GM12891 (cell line): ENCODE measurements around the gene ZNF77.
"Not testable (repeated sequence)": the region's sequence is repeated elsewhere in the genome, so short reads cannot be mapped to it uniquely, and the experiment has no call there.

ENCODE experiments used
- DNase-seq: peaks from one replicate; pipeline ENCODE4 v3.0.0; 2011; ENCODE audit warnings: low spot score; ENCODE audit not compliant: insufficient read length
- FAIRE-seq: peaks from 2 replicates; lab custom pipeline; 2011; peaks lifted over from hg19 to GRCh38; lab: Jason Lieb, UNC
- PAX5 ChIP-seq: IDR thresholded peaks from 2 replicates; pipeline ENCODE4 v1.6.1; 2011; ENCODE audit warnings: low read length, moderate library complexity, mild to moderate bottlenecking; ENCODE audit not compliant: insufficient read depth, severe bottlenecking
- POLR2A ChIP-seq: IDR thresholded peaks from 2 replicates; pipeline ENCODE4 v1.6.1; 2011; ENCODE audit warnings: low read depth, low read length, control low read depth
- POLR2AphosphoS5 ChIP-seq: IDR thresholded peaks from 2 replicates; pipeline ENCODE4 v1.6.1; 2011; ENCODE audit warnings: low read depth, low read length, control low read depth
- POU2F2 ChIP-seq: IDR thresholded peaks from 2 replicates; pipeline ENCODE4 v1.6.1; 2011; ENCODE audit warnings: low read depth, mild to moderate bottlenecking, control low read depth, low read length, moderate library complexity
- SPI1 ChIP-seq: IDR thresholded peaks from 2 replicates; pipeline ENCODE4 v1.6.1; 2011; ENCODE audit warnings: low read depth, low read length, control low read depth
- TAF1 ChIP-seq: IDR thresholded peaks from 2 replicates; pipeline ENCODE4 v1.6.1; 2011; ENCODE audit warnings: low read depth, low read length, control low read depth

ZNF77 gene

GRCh38 chr19:2974342-2975041, 29.7 kb upstream of the ZNF77 start:
- no peak for DNase-seq
- no peak for FAIRE-seq
- TF ChIP-seq POLR2AphosphoS5, result no peak
- TF ChIP-seq POU2F2, result no peak
- TF ChIP-seq TAF1, result no peak
- no peak for TF ChIP-seq SPI1
- TF ChIP-seq PAX5, result no peak
- TF ChIP-seq POLR2A, result no peak

DNA sequence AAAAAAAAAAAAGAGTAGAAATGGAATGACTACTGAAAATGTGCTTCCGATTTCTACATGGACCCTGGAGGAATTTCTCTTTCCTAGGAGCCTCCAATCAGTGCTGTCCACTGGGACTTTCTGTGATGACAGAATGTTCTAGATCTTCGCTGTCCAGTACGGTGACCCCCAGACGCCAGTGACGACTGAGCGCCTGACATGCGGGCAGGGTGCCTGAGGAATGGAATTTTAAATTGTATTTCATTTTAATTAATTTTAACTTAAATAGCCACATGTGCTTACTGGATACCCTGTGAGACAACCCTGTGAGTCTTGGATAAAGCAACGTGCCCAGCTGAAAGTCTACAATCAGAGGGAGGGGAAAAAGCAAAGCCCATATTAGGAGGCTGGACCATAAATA, 28.5 kb upstream of the ZNF77 start:
- FAIRE-seq (no peak), DNase-seq (no peak)
- TF ChIP-seq POLR2A, result no peak
- TF ChIP-seq POLR2AphosphoS5, result no peak
- TF ChIP-seq TAF1, result no peak
- no peak for TF ChIP-seq PAX5
- no peak for TF ChIP-seq SPI1
- no peak for TF ChIP-seq POU2F2

DNA sequence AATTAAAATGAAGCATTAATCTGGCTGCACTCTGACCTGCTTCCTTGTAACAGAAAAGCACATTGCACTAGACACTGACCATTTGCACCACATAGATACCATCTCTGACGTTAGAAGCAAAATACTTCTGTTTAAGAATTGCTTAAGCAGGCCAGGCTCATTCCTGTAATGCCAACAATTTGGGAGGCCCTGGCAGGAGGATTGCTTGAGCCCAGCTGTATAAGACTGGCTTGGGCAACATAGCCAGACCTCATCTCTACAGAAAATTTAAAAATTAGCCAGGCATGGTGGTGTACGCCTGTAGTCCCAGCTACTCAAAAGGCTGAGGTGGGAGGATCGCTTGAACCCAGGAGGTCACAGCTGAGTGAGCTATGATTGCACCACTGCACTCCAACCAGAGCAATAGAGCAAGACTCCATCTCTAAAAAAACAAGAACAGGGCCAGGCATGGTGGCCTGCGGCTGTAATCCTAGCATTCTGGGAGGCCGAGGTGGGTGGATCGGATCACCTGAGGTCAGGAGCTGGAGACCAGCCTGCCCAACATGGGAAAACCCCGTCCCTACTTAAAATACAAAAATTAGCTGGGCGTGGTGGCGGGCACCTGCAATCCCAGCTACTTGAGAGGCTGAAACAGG, 25.5 kb upstream of the ZNF77 start:
- DNase-seq (no peak), FAIRE-seq (no peak)
- TF ChIP-seq PAX5 (no peak), POLR2A (no peak), TAF1 (no peak), SPI1 (no peak), POU2F2 (no peak), POLR2AphosphoS5 (no peak)

- TF ChIP-seq POLR2AphosphoS5, result no peak
- TF ChIP-seq SPI1, result no peak
- no peak for TF ChIP-seq POU2F2
- no peak for TF ChIP-seq PAX5
- FAIRE-seq, result no peak
- DNase-seq, result no peak
These were observed 24.3 kb upstream of the ZNF77 start for GRCh38 chr19:2969104-2969504.

DNA sequence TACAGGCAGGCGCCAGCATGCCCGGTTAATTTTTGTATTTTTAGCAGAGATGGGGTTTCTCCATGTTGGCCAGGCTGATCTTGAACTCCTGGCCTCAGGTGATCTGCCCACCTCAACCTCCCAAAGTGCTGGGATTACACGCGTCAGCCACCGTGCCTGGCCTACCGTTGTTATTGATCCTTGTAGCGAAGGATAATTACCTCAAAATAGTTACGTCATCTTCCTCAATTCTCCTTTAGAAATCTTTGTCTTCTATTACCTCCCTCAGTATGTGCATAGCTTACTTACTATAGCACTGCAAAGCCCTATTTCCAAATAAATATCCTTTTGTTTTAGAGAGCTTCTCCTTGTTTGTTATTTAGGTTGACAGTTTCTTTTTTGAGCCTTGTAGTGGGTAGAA, 23.2 kb upstream of the ZNF77 start:
- no peak for FAIRE-seq
- no peak for DNase-seq

DNA sequence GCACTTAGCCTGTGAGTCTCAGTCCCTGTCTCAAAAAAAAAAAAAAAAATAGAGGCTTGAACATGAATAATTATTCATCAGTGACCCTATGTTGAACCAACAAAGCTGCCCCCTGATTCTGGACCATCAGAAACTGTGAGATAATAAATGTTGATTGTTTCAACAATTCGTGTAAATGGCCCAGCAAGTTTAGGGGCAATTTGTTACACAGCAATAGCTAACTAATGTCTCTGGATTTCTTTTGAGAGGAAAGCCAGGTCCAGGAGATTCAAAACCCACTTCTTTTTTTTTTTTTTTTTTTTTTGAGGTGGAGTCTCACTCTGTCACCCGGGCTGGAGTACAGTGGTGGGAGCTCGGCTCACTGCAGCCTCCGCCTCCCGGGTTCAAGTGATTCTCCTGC, 20.1 kb upstream of the ZNF77 start:
- no peak for FAIRE-seq
- DNase-seq, result no peak
- TF ChIP-seq POU2F2, result no peak
- TF ChIP-seq TAF1, result no peak
- no peak for TF ChIP-seq SPI1
- no peak for TF ChIP-seq PAX5
- no peak for TF ChIP-seq POLR2A
- TF ChIP-seq POLR2AphosphoS5, result no peak

More for the DNA sequence above, 23.2 kb upstream of the ZNF77 start:
- TF ChIP-seq PAX5 (no peak), TAF1 (no peak), POLR2A (no peak), POLR2AphosphoS5 (no peak), POU2F2 (no peak), SPI1 (no peak)

DNA sequence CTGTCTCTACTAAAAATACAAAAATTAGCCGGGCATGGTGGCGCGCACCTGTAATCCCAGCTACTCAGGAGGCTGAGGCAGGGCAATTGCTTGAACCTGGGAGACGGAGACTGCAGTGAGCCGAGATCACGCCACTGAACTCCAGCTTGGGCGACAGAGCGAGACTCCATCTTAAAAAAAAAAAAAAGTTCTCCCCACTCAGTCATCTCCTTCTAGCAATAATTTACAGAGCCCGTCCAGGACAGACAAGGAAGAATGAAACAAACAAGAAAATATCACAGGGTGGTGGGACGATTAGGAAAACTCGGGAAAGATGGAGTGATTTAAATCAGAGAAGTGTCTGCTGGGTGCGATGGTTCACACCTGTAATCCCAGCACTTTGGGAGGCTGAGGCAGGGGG, 18.9 kb upstream of the ZNF77 start:
- DNase-seq, FAIRE-seq: not testable (repeated sequence)

- TF ChIP-seq PAX5 (no peak), POLR2AphosphoS5 (no peak), POLR2A (no peak)
- no peak for FAIRE-seq
- no peak for DNase-seq
These were observed 18.4 kb upstream of the ZNF77 start for GRCh38 chr19:2963122-2963521.

- DNase-seq (peak; percentile 51), FAIRE-seq (peak; percentile 89)
- TF ChIP-seq SPI1, result no peak
- no peak for TF ChIP-seq PAX5
- TF ChIP-seq POLR2AphosphoS5, result no peak
- no peak for TF ChIP-seq POLR2A
- TF ChIP-seq TAF1, result no peak
- TF ChIP-seq POU2F2, result no peak
These were observed 17.4 kb upstream of the ZNF77 start for GRCh38 chr19:2962018-2962670.

- DNase-seq, result no peak
- FAIRE-seq, result no peak
- TF ChIP-seq TAF1 (no peak), PAX5 (no peak), POU2F2 (no peak)
These were observed 15.3 kb upstream of the ZNF77 start for GRCh38 chr19:2960120-2960519.
